ENCODE measurements around the gene AGAP1. TPM values are rescaled to one million over a fixed set of nuclear protein-coding genes. Genes with fewer than 3 reads are reported as not detected.

The AGAP1 gene
- total RNA-seq, 2 experiments from 2014 or later, result 2.2 TPM

- Mint-ChIP-seq H3K4me3 (no peak overlapping the region), H3K4me1 (peaks cover 19% of the 10 kb centered on the region), H3K36me3 (ENCODE audit: low read depth) (no peaks in the 10 kb centered on the region), H3K27me3 (peaks cover 15% of the 10 kb centered on the region), H3K27ac (no peak overlapping the region), H3K9me3 (ENCODE audit: low read depth) (no peaks in the 10 kb centered on the region)
- CTCF ChIA-PET, result interaction anchor here (0.6 to 1.1 kb wide), 3 partner anchors 18 to 1558 kb away, joined by 3 to 4 read pairs (median 3); no protein-coding TSS in a partner anchor
- ATAC-seq (no peak), DNase-seq (no peak)
- POLR2A ChIA-PET, result no interaction called here
- intact Hi-C loops (cut with DNase I, micrococcal nuclease), result no loop called here
Measured at GRCh38 chr2:235954888-235955480, 461.1 kb downstream of the AGAP1 start.

DNA sequence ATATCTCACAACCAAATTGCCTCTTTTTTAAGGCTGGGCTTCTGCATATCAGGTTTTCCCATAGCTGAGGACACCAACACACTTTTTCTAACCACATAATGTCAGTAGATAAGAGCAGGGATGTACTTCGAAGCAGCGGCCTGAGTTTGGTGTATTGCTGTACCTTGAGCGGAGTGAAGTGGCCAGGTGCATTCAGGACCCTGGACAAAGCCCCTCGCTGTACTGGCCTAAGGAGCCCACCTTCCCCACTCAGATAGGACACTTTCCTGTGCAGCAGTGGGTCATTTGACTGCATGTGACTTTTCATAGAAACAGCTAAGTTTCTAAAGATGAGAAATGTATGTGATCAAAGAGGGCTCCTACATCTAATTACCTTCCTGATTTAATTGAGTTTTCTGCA, 461.8 kb downstream of the AGAP1 start:
- peaks cover 19% of the 10 kb centered on the region for H3K4me1 Mint-ChIP-seq
- no peak for DNase-seq
- H3K36me3 Mint-ChIP-seq (ENCODE audit: low read depth), result no peaks in the 10 kb centered on the region
- POLR2A ChIA-PET, result no interaction called here
- no peak overlapping the region for H3K27ac Mint-ChIP-seq
- CTCF ChIA-PET, result no interaction called here
- peaks cover 12% of the 10 kb centered on the region for H3K27me3 Mint-ChIP-seq
- no peak for ATAC-seq
- no peaks in the 10 kb centered on the region for H3K9me3 Mint-ChIP-seq (ENCODE audit: low read depth)
- H3K4me3 Mint-ChIP-seq, result no peak overlapping the region
- intact Hi-C loops (cut with DNase I, micrococcal nuclease), result no loop called here

DNA sequence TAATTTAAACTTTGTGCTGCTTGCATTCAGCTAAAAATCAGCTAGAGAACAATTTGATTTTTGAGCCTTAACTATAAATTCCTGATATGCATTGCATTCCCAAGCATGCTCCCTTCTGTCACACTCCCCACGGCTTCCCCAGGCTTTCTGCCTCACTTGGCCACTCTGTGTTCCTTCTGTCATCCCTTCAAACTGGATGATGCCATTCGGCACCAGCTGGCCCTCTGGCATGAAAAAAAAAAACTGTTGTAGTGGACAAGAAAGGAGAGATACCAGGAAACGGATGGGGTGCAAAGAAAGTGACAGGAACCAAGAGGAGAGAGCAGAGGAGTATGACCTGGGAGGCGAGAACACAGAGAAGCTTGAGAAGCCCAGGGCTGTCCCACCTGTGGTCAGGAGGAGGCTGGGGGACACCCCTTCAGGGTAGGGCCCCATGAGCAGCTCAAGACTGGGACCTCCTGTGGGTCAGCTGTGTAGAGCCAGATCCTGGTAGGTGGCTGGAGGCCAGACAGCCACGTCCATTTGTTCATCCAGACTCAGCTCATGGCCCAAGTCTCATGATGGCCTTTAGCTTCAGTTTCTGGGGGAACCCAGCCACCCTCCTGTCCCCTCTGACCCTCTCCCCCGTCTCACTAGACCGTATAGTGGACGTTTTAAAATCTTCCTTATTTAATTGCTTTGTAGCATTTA, 462.6 kb downstream of the AGAP1 start:
- ChIA-PET POLR2A (no interaction called here), CTCF (no interaction called here)
- H3K4me3 Mint-ChIP-seq, result no peak overlapping the region
- DNase-seq (no peak), ATAC-seq (no peak)
- no peaks in the 10 kb centered on the region for H3K9me3 Mint-ChIP-seq (ENCODE audit: low read depth)
- H3K27ac Mint-ChIP-seq, result no peak overlapping the region
- peaks cover 9% of the 10 kb centered on the region for H3K27me3 Mint-ChIP-seq
- H3K4me1 Mint-ChIP-seq, result peaks cover 15% of the 10 kb centered on the region
- no peaks in the 10 kb centered on the region for H3K36me3 Mint-ChIP-seq (ENCODE audit: low read depth)
- intact Hi-C loops (cut with DNase I, micrococcal nuclease), result no loop called here

DNA sequence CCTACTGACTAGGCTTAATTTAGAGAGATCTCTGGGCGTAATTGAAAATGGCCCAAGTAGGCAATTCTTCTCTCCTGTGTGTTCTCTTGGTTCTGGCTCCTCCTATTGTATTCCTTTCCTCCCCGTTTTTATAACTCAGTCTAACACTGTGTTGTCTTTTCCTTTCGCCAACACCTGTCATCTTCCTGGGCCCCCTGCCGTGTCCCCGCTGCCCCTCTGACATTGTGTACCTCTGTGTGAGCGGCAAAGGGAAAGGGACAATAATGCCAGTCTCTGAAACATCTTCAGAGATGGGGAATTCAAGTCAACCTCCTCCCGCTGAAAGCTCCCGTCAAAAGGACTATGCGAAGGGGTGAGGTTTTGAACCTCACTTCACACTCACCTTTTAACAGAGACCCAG, 463.4 kb downstream of the AGAP1 start:
- Mint-ChIP-seq H3K4me1 (peaks cover 7% of the 10 kb centered on the region), H3K36me3 (ENCODE audit: low read depth) (no peaks in the 10 kb centered on the region), H3K9me3 (ENCODE audit: low read depth) (no peaks in the 10 kb centered on the region), H3K27ac (no peak overlapping the region), H3K4me3 (no peak overlapping the region), H3K27me3 (peaks cover 6% of the 10 kb centered on the region)
- CTCF ChIA-PET, result no interaction called here
- intact Hi-C loops (cut with DNase I, micrococcal nuclease), result no loop called here
- no peak for ATAC-seq
- POLR2A ChIA-PET, result no interaction called here
- no peak for DNase-seq

GRCh38 chr2:235958221-235958930, 464.5 kb downstream of the AGAP1 start:
- intact Hi-C loops (cut with DNase I, micrococcal nuclease), result no loop called here
- Mint-ChIP-seq H3K4me1 (no peaks in the 10 kb centered on the region), H3K9me3 (ENCODE audit: low read depth) (no peaks in the 10 kb centered on the region), H3K36me3 (ENCODE audit: low read depth) (no peaks in the 10 kb centered on the region), H3K27me3 (peaks cover 6% of the 10 kb centered on the region), H3K27ac (no peak overlapping the region), H3K4me3 (no peak overlapping the region)
- CTCF ChIA-PET, result no interaction called here
- POLR2A ChIA-PET, result no interaction called here
- no peak for ATAC-seq
- DNase-seq, result no peak

GRCh38 chr2:235958931-235959410, 465.1 kb downstream of the AGAP1 start:
- ATAC-seq (no peak), DNase-seq (no peak)
- ChIA-PET POLR2A (no interaction called here), CTCF (no interaction called here)
- no peak overlapping the region for H3K27ac Mint-ChIP-seq
- H3K4me1 Mint-ChIP-seq, result no peaks in the 10 kb centered on the region
- H3K27me3 Mint-ChIP-seq, result peaks cover 12% of the 10 kb centered on the region
- no peaks in the 10 kb centered on the region for H3K36me3 Mint-ChIP-seq (ENCODE audit: low read depth)
- intact Hi-C loops (cut with DNase I, micrococcal nuclease), result no loop called here
- H3K9me3 Mint-ChIP-seq (ENCODE audit: low read depth), result no peaks in the 10 kb centered on the region
- no peak overlapping the region for H3K4me3 Mint-ChIP-seq

- Mint-ChIP-seq H3K27ac (no peak overlapping the region), H3K9me3 (ENCODE audit: low read depth) (no peaks in the 10 kb centered on the region), H3K4me3 (no peak overlapping the region), H3K27me3 (peaks cover 13% of the 10 kb centered on the region), H3K4me1 (no peaks in the 10 kb centered on the region), H3K36me3 (ENCODE audit: low read depth) (no peaks in the 10 kb centered on the region)
- intact Hi-C loops (cut with DNase I, micrococcal nuclease), result no loop called here
- no peak for ATAC-seq
- DNase-seq, result no peak
- POLR2A ChIA-PET, result no interaction called here
- CTCF ChIA-PET, result no interaction called here
Measured at GRCh38 chr2:235960011-235960715, 466.3 kb downstream of the AGAP1 start.

GRCh38 chr2:235960716-235961640, 467.1 kb downstream of the AGAP1 start:
- no peak overlapping the region for H3K4me3 Mint-ChIP-seq
- H3K36me3 Mint-ChIP-seq (ENCODE audit: low read depth), result no peaks in the 10 kb centered on the region
- no peaks in the 10 kb centered on the region for H3K4me1 Mint-ChIP-seq
- ATAC-seq, result no peak
- H3K27ac Mint-ChIP-seq, result no peak overlapping the region
- H3K27me3 Mint-ChIP-seq, result peaks cover 14% of the 10 kb centered on the region
- no peak for DNase-seq
- ChIA-PET POLR2A (no interaction called here), CTCF (no interaction called here)
- H3K9me3 Mint-ChIP-seq (ENCODE audit: low read depth), result no peaks in the 10 kb centered on the region
- intact Hi-C loops (cut with DNase I, micrococcal nuclease), result no loop called here

DNA sequence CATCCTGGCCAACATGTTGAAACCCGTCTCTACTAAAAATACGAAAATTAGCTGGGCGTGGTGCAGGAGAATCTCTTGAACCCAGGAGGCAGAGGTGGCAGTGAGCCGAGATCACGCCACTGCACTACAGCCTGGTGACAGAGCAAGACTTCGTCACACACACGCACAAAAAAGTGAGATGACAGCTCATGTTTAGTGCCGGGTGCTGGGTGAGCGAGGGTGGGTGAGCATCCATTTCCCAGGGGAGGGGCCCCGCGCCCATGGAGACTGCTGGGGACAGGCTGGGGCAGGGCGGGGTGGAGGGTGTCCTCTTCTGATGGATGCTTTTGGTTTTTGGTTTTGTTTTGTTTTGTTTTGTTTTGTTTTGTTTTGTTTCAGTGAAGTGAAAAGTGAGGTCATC, 467.9 kb downstream of the AGAP1 start:
- DNase-seq (no peak), ATAC-seq (no peak)
- H3K9me3 Mint-ChIP-seq (ENCODE audit: low read depth), result no peaks in the 10 kb centered on the region
- no peaks in the 10 kb centered on the region for H3K4me1 Mint-ChIP-seq
- H3K4me3 Mint-ChIP-seq, result no peak overlapping the region
- peaks cover 14% of the 10 kb centered on the region for H3K27me3 Mint-ChIP-seq
- CTCF ChIA-PET, result no interaction called here
- H3K27ac Mint-ChIP-seq, result no peak overlapping the region
- intact Hi-C loops (cut with DNase I, micrococcal nuclease), result no loop called here
- H3K36me3 Mint-ChIP-seq (ENCODE audit: low read depth), result no peaks in the 10 kb centered on the region
- POLR2A ChIA-PET, result no interaction called here

GRCh38 chr2:235963853-235964577, 470.2 kb downstream of the AGAP1 start:
- no peaks in the 10 kb centered on the region for H3K36me3 Mint-ChIP-seq (ENCODE audit: low read depth)
- no peak overlapping the region for H3K4me3 Mint-ChIP-seq
- no peak overlapping the region for H3K27ac Mint-ChIP-seq
- H3K4me1 Mint-ChIP-seq, result no peaks in the 10 kb centered on the region
- H3K27me3 Mint-ChIP-seq, result peaks cover 10% of the 10 kb centered on the region
- ChIA-PET POLR2A (no interaction called here), CTCF (no interaction called here)
- ATAC-seq, result no peak
- intact Hi-C loops (cut with DNase I, micrococcal nuclease), result no loop called here
- H3K9me3 Mint-ChIP-seq (ENCODE audit: low read depth), result no peaks in the 10 kb centered on the region
- no peak for DNase-seq
